Panc1 (cell line): ENCODE measurements around the gene C1orf74. TPM values are rescaled to one million over a fixed set of nuclear protein-coding genes. Genes with fewer than 3 reads are reported as not detected.

ENCODE experiments used
- ATAC-seq: fragments of 200-7000 bp; cut with Tn5 transposase; 2 replicates; pipeline ENCODE4 v1.9.1; 2020; ENCODE audit warnings: mild to moderate bottlenecking, moderate library complexity
- Bru-seq: library from RNA; stranded (reverse); fragments of 400-500 nt; gene quantifications from one replicate; lab custom pipeline; 2021; lab: Mats Ljungman, UMichigan
- BruChase-seq, 2 experiments: library from RNA; stranded (reverse); fragments of 400-500 nt; gene quantifications; one replicate each; lab custom pipeline; 2021; lab: Mats Ljungman, UMichigan
- BruUV-seq: library from RNA; stranded (reverse); fragments of 400-500 nt; replicated peaks from 2 replicates; lab custom pipeline; 2021; lab: Mats Ljungman, UMichigan
- CTCF ChIA-PET: fragments of 300-600 bp; sonication (Branson Sonifier 250); formaldehyde crosslinking; loops from one replicate; lab custom pipeline; 2022; ENCODE audit warnings: antibody characterized with exemption; lab: Charles Lee
- POLR2A ChIA-PET: fragments of 300-600 bp; sonication (Branson Sonifier 250); formaldehyde crosslinking; loops from one replicate; lab custom pipeline; 2022; ENCODE audit warnings: antibody characterized with exemption; lab: Charles Lee
- DNase-seq: peaks from one replicate; pipeline ENCODE4 v3.0.0-alpha.2; 2010; ENCODE audit warnings: low read depth, low spot score
- H3K27ac ChIP-seq: 2 replicates; pipeline ENCODE4 v1.5.1; 2011; ENCODE audit warnings: mild to moderate bottlenecking, low read length, inconsistent platforms
- H3K27me3 ChIP-seq: fragments of 200-500 bp; sonication (Bioruptor generic); 2 replicates; pipeline ENCODE4 v1.6.0; 2014; ENCODE audit warnings: low read length, inconsistent platforms; ENCODE audit not compliant: control insufficient read depth, insufficient read depth
- H3K36me3 ChIP-seq: fragments of 200-500 bp; sonication (Bioruptor generic); 2 replicates; pipeline ENCODE4 v1.5.1; 2014; ENCODE audit warnings: inconsistent platforms, mild to moderate bottlenecking, low read length, moderate library complexity; ENCODE audit not compliant: control insufficient read depth, insufficient read depth
- H3K4me1 ChIP-seq: 2 replicates; pipeline ENCODE4 v1.5.1; 2011; ENCODE audit warnings: inconsistent platforms, mild to moderate bottlenecking, low read length, moderate library complexity; ENCODE audit not compliant: control insufficient read depth, insufficient read depth
- H3K4me3 ChIP-seq, 2 experiments: 2 replicates each; pipeline ENCODE4 v1.5.1; 2011 to 2012; ENCODE audit warnings: low read depth in 2 of 2, low read length in 2 of 2, mild to moderate bottlenecking in 2 of 2, inconsistent platforms in 1 of 2, moderate library complexity in 1 of 2
- H3K9me3 ChIP-seq: fragments of 200-500 bp; sonication (Bioruptor generic); 2 replicates; pipeline ENCODE4 v1.5.1; 2014; ENCODE audit warnings: low read depth, mild to moderate bottlenecking, inconsistent platforms, low read length, moderate library complexity; ENCODE audit not compliant: control insufficient read depth, insufficient read depth
- CTCF ChIP-seq: fragments of 450-650 bp; IDR thresholded peaks from 2 replicates; pipeline ENCODE4 v1.5.1; 2017; ENCODE audit warnings: mild to moderate bottlenecking
- POLR2AphosphoS5 ChIP-seq: IDR thresholded peaks from 2 replicates; pipeline ENCODE4 v1.6.1; 2012; ENCODE audit warnings: mild to moderate bottlenecking, low read depth, low read length, moderate library complexity
- REST ChIP-seq, 2 experiments: IDR thresholded peaks; 2 replicates each; pipeline ENCODE4 v1.6.1; 2011 to 2012; ENCODE audit warnings: low read depth in 2 of 2, control low read depth in 1 of 2, low read length in 1 of 2, mild to moderate bottlenecking in 1 of 2, moderate library complexity in 1 of 2; ENCODE audit not compliant: insufficient read depth in 1 of 2
- SIN3A ChIP-seq: IDR thresholded peaks from 2 replicates; pipeline ENCODE4 v1.6.1; 2012; ENCODE audit warnings: low read depth, mild to moderate bottlenecking, low read length, moderate library complexity, borderline replicate concordance; ENCODE audit not compliant: insufficient read depth
- TCF7L2 ChIP-seq: IDR thresholded peaks from 2 replicates; pipeline ENCODE4 v1.6.1; 2011; ENCODE audit warnings: mild to moderate bottlenecking, low read depth, low read length, inconsistent platforms
- in situ Hi-C: cut with HindIII; loops from 2 replicates; pipeline ENCODE4 v1.10.0; 2016; ENCODE audit warnings: low sequenced_read_pairs, low pct_unique_long_range_greater_than_20kb
- intact Hi-C: fragments of 100-400 bp; cut with micrococcal nuclease; formaldehyde crosslinking; loops from one replicate; pipeline ENCODE4 v1.10.0; 2022; ENCODE audit not compliant: unreplicated experiment
- long read RNA-seq: library from polyadenylated mRNA; unstranded; transcript quantifications from one replicate; pipeline ENCODE4 v2.0.0, GENCODE V29; 2021; ENCODE audit not compliant: unreplicated experiment
- polyA plus RNA-seq: library from polyadenylated mRNA; unstranded; fragments of >200 nt; gene quantifications from one replicate; pipeline ENCODE4 v1.2.1, GENCODE V29; 2012; ENCODE audit warnings: missing spikeins; ENCODE audit not compliant: insufficient read length
- total RNA-seq: library from RNA; stranded (reverse); gene quantifications from one replicate; pipeline ENCODE4 v1.2.1, GENCODE V29; 2021; ENCODE audit not compliant: unreplicated experiment

C1orf74 gene
- 1.7 TPM for total RNA-seq
- polyA plus RNA-seq: 0.97 TPM
- Bru-seq, nascent RNA: percentile 53 among the genes with signal in this experiment
- BruChase-seq, experiment 1, labeled RNA remaining after a 2-hour chase: percentile 59 among the genes with signal in this experiment
- percentile 30 among the genes with signal in this experiment for BruChase-seq, experiment 2, labeled RNA remaining after a 6-hour chase
- long read RNA-seq, full-length matches to known transcripts: 7 of 7 reads
- long read RNA-seq, partial matches to known transcripts: 0 of 7 reads
- long read RNA-seq, other reads (novel, unspliced or antisense): 0 of 7 reads

- intact Hi-C loops (no loop called here), in situ Hi-C loops (no loop called here)
- peaks cover 4% of the 10 kb centered on the region; the same call in 1 of the 2 replicates for H3K4me1 ChIP-seq
- peak within 1 kb of the TSS; percentile 90 for H3K27ac ChIP-seq
- BruUV-seq: no TSS peak
- peak; percentile 86 for DNase-seq
- ChIA-PET POLR2A (interaction anchor here (0.6 kb wide), 1 partner anchor 40 kb away, joined by 3 read pairs; no protein-coding TSS in a partner anchor), CTCF (interaction anchor here (0.5 kb wide), 1 partner anchor 473 kb away, joined by 4 read pairs; no protein-coding TSS in a partner anchor)
- H3K36me3 ChIP-seq: no peaks in the 10 kb centered on the region; the same call in 1 of the 2 replicates
- H3K9me3 ChIP-seq: peaks cover 7% of the 10 kb centered on the region; the same call in 1 of the 2 replicates
- TF ChIP-seq SIN3A: no peak
- peak; percentile 95 for TF ChIP-seq POLR2AphosphoS5
- TF ChIP-seq TCF7L2: peak; percentile 62; the same call in 1 of the 2 replicates
- H3K4me3 ChIP-seq: peak within 1 kb of the TSS; percentile 77 to 84
- H3K27me3 ChIP-seq: no peaks in the 10 kb centered on the region
- peak; percentile 100 for ATAC-seq
Observed at GRCh38 chr1:209784265-209785169, at the start of gene C1orf74. Gene C1orf74 (minus strand): TSS chr1:209784559. CDS start chr1:209783634, 925 bp downstream.

GRCh38 chr1:209831615-209832014 lies 47.3 kb upstream of the C1orf74 start:
- ChIA-PET POLR2A (no interaction called here), CTCF (no interaction called here)
- Histone ChIP-seq H3K9me3 (no peaks in the 10 kb centered on the region), H3K27me3 (no peaks in the 10 kb centered on the region), H3K4me1 (peaks cover 5% of the 10 kb centered on the region), H3K27ac (no peak overlapping the region), H3K36me3 (peaks cover 37% of the 10 kb centered on the region), H3K4me3 (no peak overlapping the region)
- in situ Hi-C loops: no loop called here
- no peak for DNase-seq
- TF ChIP-seq CTCF: no peak
- TF ChIP-seq TCF7L2: no peak
- no peak for TF ChIP-seq POLR2AphosphoS5
- no peak for TF ChIP-seq REST (IDR thresholded peaks at IDR 0.05; ENCODE audit: insufficient read depth in 1 of 2, low read depth in 2 of 2, low read length in 1 of 2)
- TF ChIP-seq SIN3A: no peak
- no TSS peak for BruUV-seq
- no peak for ATAC-seq
- intact Hi-C loops: no loop called here
